ENCODE results near the gene KANSL1.
A peak's percentile ranks its signal among the peaks of the same experiment; 100 is the strongest.

The KANSL1 gene

DNA sequence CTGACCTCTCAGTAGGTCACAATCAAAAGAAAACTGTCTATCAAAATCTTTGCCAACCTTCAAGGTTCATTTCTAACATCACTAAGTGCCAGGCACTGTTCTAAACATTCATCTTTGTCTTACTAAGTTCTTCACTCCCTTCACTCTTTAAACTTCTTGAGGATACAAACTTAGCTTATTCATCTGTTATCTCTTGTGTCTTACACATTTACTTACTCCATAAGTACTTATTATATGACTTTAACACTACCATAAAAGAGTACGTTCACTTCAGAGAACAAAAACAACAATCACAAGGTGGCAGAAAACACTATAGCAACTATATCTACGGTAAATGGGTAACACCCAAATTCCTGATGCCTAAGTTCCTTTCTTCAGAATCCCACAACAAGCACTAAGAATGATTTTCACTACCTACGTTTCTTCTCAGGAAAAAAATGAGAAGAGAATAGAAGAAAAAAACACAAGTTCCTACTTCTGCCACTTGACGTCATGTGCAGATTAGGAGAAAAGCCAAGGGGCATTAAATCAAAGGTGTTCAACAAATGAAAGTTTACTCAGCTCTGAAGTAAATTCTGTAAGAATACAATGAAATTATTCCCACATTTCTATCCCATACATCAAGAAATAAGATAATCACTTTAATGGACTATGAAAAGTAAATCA is 29.2 kb downstream of the KANSL1 start:
- no peak for DNase-seq

DNA sequence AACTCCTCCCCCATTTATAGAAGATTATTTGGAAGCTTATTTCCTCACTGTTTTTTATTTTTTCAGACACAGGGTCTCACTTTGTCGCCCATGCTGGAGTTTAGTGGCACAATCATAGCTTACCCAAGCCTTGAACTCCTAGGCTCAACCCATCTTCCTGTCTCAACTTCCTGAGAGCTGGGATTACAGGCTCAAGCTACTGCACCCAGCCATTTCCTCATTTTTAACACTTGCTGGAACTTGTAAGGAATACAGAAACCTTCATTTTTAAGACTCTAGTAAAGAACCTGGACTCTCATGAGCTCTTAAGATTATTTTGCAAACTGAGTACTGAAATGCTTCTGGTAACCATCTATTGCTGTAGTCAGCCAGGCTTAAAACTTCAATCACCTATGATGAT is 29.9 kb downstream of the KANSL1 start:
- DNase-seq = no peak

DNA sequence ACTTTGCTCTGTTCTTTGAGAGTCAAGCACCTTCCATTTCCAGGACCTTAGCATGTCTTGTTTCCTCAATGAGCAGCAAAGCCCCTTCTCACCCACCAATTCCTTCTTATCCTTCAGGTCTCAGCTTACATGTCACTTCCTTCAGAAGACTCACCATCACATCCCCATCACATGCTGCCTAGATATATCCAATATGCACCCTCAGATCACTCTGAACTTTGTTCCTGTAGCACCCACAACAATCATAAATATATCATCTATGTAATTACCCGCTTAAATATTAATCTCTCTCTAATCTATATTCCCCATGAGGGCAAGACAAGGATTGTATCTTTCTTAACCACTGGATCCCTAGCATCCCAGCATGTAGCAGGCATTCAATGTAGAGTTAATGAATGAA is 30.4 kb downstream of the KANSL1 start:
- DNase-seq = no peak

DNA sequence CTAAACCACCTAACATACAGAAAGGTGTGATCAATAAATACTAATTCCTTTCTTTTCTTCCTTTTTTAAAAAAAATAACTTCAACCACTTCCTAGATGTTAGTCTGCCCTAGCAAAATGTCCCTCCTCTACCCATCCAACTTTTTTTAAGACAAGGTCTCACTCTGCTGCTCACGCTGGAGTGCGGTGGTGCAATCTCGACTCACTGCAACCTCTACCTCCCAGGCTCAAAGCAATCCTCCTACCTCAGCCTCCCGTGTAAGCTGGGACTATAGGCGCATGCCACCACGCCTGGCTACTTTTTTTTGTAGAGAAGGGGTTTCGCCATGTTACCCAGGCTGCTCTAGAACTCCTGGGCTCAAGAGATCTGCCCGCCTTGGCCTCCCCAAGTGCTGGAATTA is 33.1 kb downstream of the KANSL1 start:
- DNase-seq = no peak

DNA sequence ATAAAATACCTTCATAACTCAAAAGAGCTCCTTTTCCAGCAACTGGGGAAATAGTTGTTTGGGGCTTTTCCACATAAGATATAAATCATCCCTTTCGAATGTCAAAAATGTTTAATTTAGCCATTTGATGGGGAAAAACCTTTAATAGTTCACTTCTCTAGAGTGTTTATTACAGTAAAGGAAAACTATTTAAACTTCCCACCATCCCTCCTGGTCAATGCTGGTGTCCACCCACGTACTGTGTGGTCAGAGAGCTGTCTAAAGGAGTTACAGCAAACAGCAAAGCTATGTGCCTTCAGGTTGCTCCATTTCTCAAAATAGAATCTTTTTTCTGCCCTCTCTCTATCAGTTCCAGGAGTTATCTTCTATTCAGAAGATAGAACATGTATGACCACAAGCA is 33.5 kb downstream of the KANSL1 start:
- DNase-seq = no peak

DNA sequence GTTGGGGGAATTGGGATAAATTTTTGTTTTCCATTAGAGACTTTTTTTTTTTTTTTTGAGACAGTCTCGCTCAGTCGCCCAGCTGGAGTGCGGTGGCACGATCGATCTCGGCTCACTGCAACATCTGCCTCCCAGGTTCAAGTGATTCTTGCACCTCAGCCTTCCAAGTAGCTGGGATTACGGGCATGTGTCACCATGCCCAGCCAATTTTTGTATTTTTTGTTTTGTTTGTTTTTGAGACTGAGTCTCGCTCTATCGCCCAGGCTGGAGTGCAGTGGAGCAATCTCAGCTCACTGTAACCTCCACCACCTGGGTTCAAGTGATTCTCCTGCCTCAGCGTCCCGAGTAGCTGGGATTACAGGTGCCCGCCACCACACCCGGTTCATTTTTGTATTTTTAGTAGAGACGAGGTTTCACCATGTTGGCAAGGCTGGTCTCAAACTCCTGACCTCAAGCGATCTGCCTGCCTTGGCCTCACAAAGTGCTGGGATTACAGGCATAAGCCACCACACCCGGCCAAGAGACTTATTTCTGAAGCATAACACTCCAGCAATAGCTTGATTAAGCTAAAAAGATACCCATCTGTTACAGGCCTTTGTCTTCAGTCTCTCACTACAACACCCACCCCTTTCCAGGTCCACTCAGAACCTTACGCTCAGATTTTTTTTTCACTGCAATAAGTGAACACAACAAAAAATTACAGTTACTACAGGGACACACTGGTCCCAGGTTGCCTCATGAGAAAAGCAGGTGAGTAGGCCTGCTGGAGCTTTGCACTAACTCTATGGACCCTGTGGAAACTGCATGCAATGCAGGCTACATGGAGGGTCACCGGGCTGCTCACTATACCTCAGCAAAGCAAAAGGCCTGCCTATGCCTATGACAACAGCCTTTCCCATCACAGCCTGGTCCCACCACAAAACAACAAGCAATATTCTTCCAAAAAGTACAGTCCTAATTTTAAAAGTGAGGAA is 34.6 kb downstream of the KANSL1 start:
- no peak for DNase-seq

DNA sequence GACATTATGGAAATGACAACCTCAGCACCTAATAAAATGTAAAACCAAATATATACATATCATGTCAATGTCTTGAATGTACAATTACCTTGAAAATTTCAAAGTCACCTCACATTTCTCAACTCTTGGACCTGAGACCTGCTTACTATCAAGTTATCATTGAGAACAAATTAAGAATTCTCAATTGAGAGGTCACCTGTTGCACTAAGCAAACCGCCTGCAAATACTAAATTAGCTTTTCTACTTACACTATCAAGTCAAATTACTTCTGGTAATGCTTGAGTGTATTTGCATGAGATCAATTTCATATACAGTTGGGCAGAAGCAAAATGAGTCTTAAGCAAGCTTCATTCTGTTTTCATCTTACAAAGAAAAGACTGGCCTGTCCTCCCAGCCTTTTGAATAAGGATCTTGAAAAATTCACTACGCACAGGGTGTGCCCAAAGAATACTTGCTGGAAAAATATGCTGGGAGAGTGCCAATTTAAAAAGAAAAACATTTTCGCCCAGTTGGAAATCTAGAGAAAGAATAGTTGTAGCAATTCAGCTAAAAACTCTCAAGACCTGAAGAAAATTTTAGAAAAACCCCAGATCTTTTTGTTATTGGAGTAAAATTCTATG is 35.7 kb downstream of the KANSL1 start:
- DNase-seq = no peak

DNA sequence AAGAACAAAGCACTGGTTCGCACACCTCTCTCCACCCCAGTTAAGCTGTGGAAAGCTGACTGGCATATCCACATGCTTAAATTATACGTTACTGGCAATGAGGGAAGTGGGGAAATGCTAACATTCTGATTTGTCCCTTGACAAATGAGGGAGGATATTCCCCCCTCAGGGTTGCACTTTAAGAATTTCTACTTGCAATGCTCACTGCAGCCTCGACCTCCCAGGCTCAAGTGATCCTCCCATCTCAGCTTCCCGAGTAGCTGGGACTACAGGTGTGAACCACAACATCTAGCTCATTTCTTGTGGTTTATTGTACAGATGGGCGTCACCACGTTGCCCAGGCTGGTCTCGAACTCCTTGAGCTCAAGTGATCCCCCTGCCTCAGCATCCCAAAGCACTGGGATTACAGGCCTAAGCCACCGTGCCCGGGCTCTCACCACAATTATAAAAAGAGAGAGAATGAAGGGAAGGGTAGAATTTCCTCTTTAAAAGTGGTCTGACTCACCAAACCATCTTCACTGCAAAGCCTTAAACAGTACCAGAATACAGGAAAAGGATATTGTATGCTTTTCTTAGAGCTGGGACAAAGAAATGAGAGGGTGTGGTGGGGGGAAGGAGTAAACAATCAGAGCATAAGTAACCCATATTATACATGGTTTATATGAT is 38.9 kb downstream of the KANSL1 start:
- peak; percentile 56 for DNase-seq

DNA sequence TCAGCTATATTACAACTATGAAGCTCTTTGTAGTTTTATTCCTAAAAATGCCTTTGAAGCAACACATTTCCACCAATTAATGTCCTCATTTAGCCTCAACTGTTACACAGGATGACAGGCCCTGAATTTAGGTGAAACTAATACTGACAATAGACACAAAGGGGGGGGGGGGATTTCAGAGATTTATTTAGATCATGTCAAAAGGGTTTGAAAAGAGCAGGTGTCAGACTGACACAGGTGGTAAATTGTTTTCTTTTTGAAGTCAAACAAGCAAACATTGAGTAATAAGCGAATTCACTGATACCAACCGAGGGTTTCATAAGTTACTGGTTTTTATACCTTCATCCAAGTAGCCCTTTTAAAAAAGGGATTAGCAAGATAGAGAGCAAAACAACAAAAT is 40.8 kb downstream of the KANSL1 start:
- DNase-seq = no peak

DNA sequence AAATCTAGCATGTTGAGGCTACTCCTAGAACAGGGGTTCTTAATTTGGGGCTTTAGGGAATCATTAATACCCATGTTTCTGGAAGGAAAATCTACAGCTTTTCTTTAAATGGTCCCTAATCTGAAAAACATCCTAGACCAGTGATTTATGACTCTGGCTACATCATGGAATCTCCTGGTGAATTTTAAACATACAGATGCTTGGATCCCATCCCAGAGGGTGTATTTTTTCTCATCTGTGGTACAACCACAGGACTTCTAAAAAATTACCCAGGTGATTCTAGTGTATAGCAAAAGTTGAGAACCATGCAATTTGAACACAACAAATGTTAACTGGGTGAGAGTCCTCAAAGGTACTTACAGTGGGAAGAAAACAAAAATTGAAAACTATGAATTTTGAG is 41.5 kb downstream of the KANSL1 start:
- DNase-seq = no peak

DNA sequence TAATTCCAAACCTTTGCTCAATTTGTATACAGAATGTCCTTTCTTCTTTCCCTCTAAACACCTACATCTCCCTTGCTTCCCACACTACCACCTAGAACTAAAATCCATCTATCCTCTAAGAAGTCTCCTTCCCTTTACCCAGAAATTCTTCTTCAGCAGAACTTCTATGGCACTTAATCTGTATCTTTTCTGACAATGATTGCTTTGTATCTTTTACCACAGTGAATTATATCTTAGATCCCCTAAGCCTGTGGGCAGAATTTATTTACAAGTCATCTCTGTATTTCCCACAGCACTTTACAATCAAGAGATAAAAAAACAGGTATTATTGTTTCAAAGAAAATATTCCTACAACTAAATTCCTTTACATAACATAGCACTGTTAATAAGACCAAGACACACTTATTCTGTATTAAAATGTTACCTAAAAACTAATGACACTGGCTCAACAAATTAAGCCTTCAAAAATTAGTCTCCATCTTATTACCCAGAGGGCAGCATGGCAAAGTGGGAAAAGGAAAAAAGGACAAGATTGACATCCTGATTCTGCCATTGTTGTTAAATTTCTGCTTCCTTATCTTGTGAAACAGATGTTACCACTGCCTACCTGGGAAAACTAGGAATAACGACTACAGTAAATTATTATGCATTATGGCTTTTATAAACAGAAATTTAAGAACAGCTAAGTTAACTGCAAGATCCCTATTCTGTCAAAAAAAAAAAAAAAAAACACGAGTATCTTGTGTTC is 42.8 kb downstream of the KANSL1 start:
- no peak for DNase-seq

DNA sequence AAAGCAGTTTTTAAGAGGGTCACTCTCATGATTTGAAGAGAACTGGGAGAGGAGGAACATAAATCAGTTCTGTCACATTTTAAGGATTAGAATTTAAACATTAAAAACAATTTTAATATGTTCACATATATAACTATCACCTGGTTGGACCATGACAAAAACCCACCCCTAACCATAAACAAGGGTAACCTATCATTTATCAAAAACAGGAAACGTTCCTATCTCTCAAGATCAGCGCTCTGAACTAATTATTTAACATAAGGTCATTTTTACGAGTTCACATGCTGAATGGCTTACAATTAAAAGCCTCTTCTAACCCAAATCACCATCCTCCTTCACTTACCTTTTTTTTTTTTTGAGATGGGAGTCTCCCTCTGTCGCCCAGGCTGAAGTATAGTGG is 45.0 kb downstream of the KANSL1 start:
- no peak for DNase-seq

DNA sequence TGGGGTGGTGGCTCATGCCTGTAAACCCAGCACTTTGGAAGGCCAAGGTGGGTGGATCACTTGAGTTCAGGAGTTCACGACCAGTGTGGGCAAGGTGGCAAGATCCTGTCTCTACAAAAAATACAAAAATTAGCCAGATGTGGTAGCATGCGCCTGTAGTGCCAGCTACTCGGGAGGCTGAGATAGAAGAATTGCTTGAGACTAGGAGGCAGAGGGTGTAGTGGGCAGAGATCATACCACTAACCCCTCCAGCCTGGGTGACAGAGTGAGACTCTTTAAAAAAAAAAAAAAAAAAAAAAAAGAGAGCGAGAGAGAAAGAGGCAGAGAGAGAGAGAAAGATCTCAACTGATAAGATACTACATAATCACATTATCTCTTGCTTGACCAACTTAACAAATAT is 45.9 kb downstream of the KANSL1 start:
- DNase-seq = peak; percentile 51

DNA sequence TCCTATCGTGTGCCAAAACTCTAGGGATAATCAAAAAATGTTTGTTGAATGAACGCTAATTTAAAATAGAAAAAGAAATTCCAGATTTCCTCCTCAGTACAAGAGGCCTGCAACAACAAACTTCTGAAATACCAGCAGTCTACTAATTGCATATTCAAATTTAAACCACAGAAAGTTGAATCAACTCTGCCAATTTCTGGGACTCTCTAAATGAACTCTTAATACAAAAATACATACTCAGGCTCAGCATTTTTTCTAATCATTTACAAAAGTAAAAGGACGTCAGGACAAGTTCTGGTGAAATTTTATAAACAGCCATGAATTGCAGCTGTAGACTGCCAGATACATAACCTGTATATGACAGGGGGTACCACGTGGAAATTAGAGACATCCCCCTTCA is 49.0 kb downstream of the KANSL1 start:
- DNase-seq = no peak

DNA sequence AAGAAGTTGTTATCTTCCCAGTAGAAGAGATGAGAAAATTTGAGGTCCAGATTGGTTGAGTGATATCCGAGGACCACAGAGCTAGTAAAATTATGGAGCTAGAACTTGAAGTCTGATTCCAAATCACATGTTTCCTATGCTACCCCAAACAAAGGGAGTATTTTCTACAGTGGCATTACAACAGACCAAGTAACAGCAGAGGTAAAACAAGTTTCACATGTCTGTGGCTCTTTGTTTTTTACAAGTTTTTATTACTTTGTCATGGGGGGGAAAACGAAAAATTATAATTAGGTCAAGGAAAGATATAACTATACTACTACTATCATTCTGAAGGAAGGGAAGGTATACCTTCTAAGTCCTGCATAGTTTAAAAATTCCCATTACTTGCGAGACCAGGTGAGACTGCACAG is 49.4 kb downstream of the KANSL1 start:
- DNase-seq = no peak

DNA sequence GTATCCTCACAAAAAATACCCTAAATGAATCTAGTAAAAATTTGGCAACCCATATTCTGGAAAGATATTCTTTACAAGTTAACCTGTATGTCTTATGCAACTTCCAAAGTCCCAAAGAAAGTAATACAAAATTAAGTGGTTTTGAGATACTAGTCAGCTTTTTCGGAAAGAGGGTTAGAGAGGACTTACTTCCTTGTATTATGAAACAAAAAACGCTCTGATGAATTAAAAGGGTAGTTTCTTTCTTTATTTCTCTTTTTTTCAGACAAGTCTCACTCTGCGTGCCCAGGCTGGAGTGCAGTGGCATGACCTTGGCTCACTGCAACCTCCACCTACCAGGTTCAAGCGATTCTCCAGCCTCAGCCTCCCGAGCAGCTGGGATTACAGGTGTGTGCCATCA is 51.6 kb downstream of the KANSL1 start:
- DNase-seq = no peak

DNA sequence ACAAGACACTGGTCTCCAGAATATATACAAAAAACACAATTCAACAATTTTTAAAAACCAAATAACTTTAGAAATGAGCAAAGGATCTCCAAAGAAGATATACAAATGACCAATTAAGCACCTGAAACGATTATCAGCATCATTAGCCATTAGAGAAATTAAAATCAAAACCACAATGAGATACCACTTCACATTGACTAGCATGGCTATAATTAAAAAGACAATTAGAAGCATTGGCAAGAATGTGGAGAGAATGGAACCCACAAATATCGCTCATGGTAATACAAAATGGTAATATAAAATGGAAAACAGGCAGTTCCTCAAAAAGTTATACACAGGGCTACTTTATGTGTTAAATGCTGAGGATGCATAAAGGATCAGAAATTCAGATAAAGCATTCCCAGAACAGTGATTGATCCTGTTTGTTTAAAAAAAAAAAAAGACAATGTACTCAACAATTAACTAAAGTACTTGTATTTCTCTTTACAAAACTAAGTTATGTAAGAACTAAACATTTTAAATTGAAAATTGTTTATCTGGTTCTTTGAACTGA is 52.5 kb downstream of the KANSL1 start:
- no peak for DNase-seq

DNA sequence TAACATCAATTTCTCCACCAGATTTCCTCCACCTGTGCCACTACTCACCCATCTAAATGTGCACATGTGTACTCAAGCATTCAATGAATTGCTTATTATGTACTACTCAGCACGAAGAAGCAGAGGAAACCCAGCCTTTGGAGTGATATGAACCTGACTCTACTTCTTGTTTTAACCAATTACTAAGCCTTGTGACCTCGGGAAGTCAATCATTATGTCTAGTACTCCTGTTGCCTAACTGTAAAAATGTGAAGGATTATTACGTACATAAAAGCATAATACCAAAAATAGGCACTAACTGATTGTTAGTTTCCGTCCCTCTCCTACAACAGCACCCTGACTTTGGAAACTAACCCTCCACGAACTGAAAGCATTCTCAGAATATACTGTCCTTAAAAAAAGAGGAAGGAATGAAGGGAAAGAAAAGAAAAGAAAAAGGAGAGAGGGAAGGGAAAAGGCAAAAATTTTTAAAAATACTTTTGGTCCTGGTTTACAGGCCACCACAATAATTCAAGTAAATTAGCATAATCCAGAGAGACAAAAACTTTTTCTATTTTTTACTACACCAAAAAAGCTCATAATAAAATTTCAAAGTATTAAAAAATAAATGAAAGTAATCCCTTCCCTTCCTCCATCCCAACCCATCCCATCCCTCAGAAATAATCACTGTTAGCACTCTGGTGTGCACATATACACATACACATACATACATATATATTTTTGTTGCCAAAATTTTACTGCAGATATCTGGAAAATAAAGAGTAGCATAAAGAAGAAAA is 53.6 kb downstream of the KANSL1 start:
- no peak for DNase-seq

DNA sequence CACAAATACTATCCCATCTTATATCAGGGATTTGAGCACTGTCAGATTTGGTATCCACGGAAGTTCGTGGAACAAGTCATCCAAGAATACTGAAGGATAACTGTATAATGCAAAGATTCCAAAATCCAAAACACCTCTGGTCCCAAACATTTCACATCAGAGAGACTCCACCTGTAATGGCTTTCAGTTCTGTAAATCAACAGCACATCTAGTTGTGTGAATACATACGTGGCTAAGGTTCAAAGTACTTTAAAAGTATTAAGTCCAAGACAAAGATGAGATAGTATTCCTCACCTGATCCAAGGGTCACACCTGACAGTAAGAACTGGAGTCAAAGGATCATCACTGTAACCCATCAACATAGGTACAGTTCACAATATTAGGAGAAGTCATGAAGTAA is 54.8 kb downstream of the KANSL1 start:
- DNase-seq = no peak

DNA sequence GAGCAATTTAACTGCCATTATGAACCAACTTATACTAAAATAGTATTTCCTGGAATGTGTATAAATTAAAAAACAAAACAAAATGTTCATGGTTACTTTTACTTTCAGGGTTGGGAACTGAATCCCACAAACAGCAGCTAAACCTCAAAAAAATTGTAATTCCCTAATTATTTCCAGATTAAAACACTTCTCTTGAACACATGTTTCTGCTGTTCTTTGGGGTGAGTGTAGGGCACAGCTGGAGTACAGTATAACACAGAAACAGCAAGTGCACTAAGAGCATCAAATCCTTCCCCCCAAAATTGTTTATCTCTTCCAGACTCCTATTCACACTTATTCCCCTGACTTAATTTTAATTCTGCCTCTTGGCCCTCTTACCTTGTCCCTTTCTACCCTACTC is 56.4 kb downstream of the KANSL1 start:
- no peak for DNase-seq

DNA sequence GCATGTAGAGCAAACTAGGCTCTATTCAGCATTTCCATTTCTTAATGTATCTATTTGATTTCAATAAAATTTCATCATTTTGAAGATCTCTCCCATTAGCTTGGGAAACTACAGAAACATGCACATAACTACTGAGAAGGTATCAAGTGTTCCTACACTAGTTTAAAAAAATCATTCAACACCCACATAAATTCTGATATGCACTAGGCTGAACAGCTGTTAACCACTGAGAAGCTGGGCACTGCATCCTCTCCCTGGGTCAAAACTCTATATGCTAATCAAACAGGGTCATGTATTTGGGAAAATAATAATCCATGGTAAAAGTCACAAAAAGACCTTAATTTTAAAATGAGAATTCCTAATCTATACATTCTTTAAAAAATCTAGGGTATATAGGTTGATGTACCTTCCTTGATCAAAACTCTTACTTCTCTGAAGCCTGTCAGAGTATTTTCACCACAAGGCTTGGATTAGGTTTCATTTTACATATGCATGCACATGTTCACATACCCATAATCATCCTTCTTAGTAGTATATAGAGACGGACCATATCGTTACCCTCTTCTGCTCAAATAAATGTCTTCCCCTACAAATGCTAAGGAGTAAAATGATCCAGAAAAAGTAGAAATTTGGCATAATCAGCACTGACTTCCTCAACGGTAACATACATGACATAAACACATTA is 57.2 kb downstream of the KANSL1 start:
- no peak for DNase-seq

Measured in stimulated activated CD8-positive, alpha-beta memory T cell treated with anti-CD3 and anti-CD28 coated beads, Interleukin-4, amount 100 ng/mL, for 48 hours (primary cell).